ENCODE data around the gene CCNT1.
"Not testable (repeated sequence)": the region's sequence is repeated elsewhere in the genome, so short reads cannot be mapped to it uniquely, and the experiment has no call there.

Gene CCNT1

GRCh38 chr12:48716493-48717251, at the start of gene CCNT1:
TSS of gene CCNT1 (minus strand) at chr12:48716707. CDS start at chr12:48716675, 32 bp downstream.
- DNase-seq (ENCODE audit: extremely low spot score, insufficient read length, low read depth) (peak; percentile 98), FAIRE-seq (peak; percentile 99)

DNA sequence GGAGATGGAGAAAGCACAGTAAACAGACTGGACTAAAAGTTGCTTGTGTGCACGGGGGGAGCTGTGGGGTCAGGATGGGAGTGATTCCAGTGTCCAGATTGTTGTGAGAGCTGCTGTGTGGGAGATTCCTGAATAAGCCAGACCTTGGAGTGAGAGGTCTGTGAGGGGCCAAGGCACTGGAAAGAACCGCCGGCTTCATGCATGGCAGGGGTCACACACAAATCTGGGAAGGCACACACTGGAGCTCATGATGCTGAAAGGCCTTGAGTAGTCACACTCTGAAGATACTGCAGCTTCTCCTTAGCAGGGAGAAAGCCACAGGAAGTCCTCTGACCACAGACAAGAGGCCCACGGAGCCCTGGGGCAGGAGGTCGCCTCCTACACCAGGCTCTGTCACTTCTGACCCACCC, 49.3 kb upstream of the CCNT1 start:
- no peak for DNase-seq (ENCODE audit: extremely low spot score, insufficient read length, low read depth)
- peak; percentile 79 for FAIRE-seq

GRCh38 chr12:48764521-48764920, 48.0 kb upstream of the CCNT1 start:
- FAIRE-seq (peak; percentile 92), DNase-seq (ENCODE audit: extremely low spot score, insufficient read length, low read depth) (no peak)

- no peak for DNase-seq (ENCODE audit: extremely low spot score, insufficient read length, low read depth)
- no peak for FAIRE-seq
These were observed 42.2 kb upstream of the CCNT1 start for GRCh38 chr12:48758737-48759136.

GRCh38 chr12:48758186-48758585, 41.7 kb upstream of the CCNT1 start:
- DNase-seq (ENCODE audit: extremely low spot score, insufficient read length, low read depth) (no peak), FAIRE-seq (no peak)

DNA sequence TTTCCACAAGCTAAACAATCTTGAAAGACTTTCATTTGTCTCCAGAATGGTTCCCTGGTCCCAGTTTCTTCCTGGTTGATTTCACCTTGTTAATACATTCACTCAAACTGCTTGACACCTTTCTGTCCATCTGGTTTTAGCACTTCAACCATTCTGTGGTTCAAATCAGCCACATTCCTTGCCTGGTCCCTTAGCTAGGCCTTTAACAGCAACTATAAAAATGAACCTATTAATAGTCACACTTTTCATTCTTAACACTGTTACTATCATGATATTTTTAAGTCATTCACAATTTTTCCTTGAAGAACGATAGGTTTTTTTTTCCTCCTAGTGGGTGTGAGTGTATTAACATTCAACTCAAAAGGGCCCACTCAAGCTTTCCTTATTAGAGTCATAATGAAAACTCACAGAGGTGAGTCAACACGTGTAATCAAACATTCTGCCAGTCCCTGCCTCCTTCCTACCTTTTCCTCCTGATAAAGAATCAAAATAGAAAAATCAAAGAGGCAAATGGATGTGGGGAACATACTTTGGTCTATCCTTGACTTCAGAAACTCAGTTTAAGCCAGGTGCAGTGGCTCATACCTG, 34.4 kb upstream of the CCNT1 start:
- no peak for FAIRE-seq
- DNase-seq (ENCODE audit: extremely low spot score, insufficient read length, low read depth) = no peak

- DNase-seq (ENCODE audit: extremely low spot score, insufficient read length, low read depth) = no peak
- FAIRE-seq = no peak
These were observed 33.7 kb upstream of the CCNT1 start for GRCh38 chr12:48750215-48750614.

- FAIRE-seq (no peak), DNase-seq (ENCODE audit: extremely low spot score, insufficient read length, low read depth) (no peak)
These were observed 27.9 kb upstream of the CCNT1 start for GRCh38 chr12:48744251-48745008.

DNA sequence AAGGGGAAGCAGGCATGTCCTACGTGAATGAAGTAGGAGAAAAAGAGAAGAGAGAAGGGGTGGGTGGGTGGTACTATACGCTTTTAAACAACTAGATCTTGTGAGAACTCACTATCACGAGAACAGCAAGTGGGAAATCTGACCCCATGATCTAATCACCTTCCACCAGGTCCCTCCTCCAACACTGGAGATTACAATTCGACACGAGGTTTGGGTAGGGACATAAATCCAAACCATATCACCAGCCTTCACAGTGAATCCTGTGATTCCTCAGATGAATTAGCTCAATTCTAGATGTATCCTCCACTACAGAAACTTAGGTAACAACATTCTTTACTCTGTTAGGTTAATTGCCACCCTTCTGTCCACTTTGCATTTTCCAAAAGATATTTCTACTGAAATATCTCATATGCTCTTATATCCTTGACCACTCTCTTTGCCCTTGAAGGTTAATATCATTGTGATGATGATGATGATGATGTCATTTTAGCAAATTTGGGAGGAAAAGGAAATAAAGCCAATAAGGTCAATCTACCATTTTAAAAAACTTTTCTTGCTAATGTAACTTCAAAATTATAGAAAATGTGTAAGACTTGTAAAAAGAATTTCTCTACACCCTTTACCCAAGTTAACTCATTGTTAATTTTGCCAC, 23.2 kb upstream of the CCNT1 start:
- DNase-seq (ENCODE audit: extremely low spot score, insufficient read length, low read depth) (no peak), FAIRE-seq (no peak)

GRCh38 chr12:48736456-48736855, 19.9 kb upstream of the CCNT1 start:
- no peak for DNase-seq (ENCODE audit: extremely low spot score, insufficient read length, low read depth)
- no peak for FAIRE-seq

DNA sequence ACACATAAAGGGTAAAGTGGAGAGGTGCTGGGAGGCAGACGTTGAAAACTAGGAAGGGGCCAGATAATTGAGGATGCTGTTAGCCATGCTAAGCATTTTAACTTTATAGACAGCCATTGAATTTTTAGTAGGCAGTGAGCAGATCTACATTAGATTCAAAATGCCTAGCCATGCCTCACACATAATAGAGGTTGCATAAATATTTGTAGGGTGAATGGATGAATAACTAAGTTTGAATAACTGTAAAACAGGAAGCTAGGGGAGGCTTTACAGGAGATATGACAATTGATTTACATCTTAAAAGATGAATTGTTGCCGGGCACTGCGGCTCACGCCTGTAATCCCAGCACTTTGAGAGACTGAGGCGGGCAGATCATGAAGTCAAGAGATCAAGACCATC, 12.3 kb upstream of the CCNT1 start:
- DNase-seq (ENCODE audit: extremely low spot score, insufficient read length, low read depth) = no peak
- FAIRE-seq = no peak

DNA sequence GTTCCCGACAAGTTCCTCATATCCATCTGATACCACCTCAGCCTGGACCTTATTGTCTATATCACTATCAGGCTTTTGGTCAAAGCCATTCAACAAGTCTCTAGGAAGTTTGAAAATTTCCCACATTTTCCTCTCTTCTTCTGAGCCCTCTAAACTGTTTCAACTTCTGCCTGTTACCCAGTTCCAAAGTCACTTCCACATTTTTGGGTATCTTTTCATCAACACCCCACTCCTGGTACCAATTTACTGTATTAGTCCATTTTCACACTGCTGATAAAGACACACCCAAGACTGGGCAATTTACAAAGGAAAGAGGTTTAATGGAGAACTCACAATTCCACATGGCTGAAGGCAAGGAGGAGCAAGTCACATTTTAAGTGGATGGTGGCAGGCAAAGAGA, 4.2 kb upstream of the CCNT1 start:
- not testable (repeated sequence) for FAIRE-seq; DNase-seq (ENCODE audit: extremely low spot score, insufficient read length, low read depth)

- not testable (repeated sequence) for FAIRE-seq; DNase-seq (ENCODE audit: extremely low spot score, insufficient read length, low read depth)
These were observed 3.7 kb upstream of the CCNT1 start for GRCh38 chr12:48720171-48720570.

- DNase-seq (ENCODE audit: extremely low spot score, insufficient read length, low read depth); FAIRE-seq: not testable (repeated sequence)
These were observed 2.5 kb upstream of the CCNT1 start for GRCh38 chr12:48719002-48719401.

GRCh38 chr12:48717252-48717695, 767 bp upstream of the CCNT1 start:
- no peak for FAIRE-seq
- no peak for DNase-seq (ENCODE audit: extremely low spot score, insufficient read length, low read depth)

- FAIRE-seq (no peak), DNase-seq (ENCODE audit: extremely low spot score, insufficient read length, low read depth) (no peak)
These were observed 377 bp downstream of the CCNT1 start for GRCh38 chr12:48716168-48716492.

DNA sequence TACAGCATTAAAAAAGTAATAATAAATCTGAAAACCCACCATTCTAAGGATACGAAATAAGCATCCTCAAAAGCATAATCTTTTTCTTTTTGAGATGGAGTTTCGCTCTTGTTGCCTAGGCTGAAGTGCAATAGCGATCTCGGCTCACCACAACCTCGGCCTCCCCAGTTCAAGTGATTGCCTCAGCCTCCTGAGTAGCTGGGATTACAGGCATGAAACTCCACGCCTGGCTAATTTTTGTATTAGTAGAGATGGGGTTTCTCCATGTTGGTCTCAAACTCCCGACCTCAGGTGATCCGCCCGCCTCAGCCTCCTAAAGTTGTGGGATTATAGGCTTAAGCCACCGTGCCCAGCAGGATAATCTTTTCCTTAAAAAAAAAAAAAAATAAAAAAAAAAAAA, 4.3 kb downstream of the CCNT1 start:
- DNase-seq (ENCODE audit: extremely low spot score, insufficient read length, low read depth) = no peak
- FAIRE-seq = no peak

GRCh38 chr12:48698822-48699221, 17.7 kb downstream of the CCNT1 start:
- DNase-seq (ENCODE audit: extremely low spot score, insufficient read length, low read depth); FAIRE-seq: not testable (repeated sequence)

- FAIRE-seq (no peak), DNase-seq (ENCODE audit: extremely low spot score, insufficient read length, low read depth) (no peak)
These were observed 19.9 kb downstream of the CCNT1 start for GRCh38 chr12:48696626-48697025.

- DNase-seq (ENCODE audit: extremely low spot score, insufficient read length, low read depth) (no peak), FAIRE-seq (no peak)
These were observed 20.6 kb downstream of the CCNT1 start for GRCh38 chr12:48695859-48696258.

DNA sequence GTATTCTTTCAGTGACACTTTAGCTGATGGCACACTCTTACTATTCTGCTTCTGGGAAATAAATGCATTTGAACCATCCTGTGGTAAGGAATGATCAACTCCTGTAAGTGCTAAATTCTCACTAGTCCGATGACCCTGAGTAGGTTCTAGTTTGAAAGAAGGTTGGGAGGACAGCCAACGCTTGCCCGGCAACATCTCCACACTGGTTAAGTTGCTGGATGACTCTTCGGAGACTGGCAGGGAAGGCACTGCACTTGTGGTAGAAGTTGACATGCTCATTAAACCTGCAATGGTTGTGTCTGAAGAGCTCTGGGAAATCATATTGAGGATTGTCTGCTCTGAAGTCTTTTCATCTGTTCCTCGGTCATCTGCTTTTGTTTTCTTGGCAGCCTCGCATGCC, 22.5 kb downstream of the CCNT1 start:
- FAIRE-seq (no peak), DNase-seq (ENCODE audit: extremely low spot score, insufficient read length, low read depth) (no peak)
